H1 (cell line): Measurements from ENCODE around the gene ZNRF3. TPM values are rescaled to one million over a fixed set of nuclear protein-coding genes. Genes with fewer than 3 reads are reported as not detected.

Experiments
- CHD7 ChIP-seq: fragments of 300-600 bp; sonication (generic); IDR thresholded peaks from 2 replicates; pipeline ENCODE4 v1.7.1; 2012; ENCODE audit warnings: low read length, moderate library complexity, mild to moderate bottlenecking, inconsistent platforms; ENCODE audit not compliant: insufficient replicate concordance
- polyA plus RNA-seq, 7 experiments: library from polyadenylated mRNA; depleted of rRNA in 3 of 7; stranded (reverse) in 5 of 7; unstranded in 2 of 7; fragments of >200 nt in 5 of 7; fragments of 200-250 nt in 2 of 7; gene quantifications; 1 replicate in 5 of 7; 2 replicates in 1 of 7; 4 replicates in 1 of 7; pipeline versions ENCODE4 v1.2.1 to v1.2.3, GENCODE V29; 2011 to 2013; ENCODE audit warnings: missing spikeins in 2 of 7, mixed read lengths in 2 of 7
- total RNA-seq: library from RNA; stranded (reverse); fragmentation: NEBNext Ultra II Directional; extraction: Animal tissue kit (Norgen Biotek cat#: 25700); gene quantifications from 2 replicates; pipeline ENCODE4 v1.2.1, GENCODE V29; 2021

The ZNRF3 gene
- total and polyA plus RNA-seq, 2 of the 8 experiments (the other 6 are each of a cell fraction or from before 2014, with no cell fraction given), result 14.1 to 21.7 TPM

- TF ChIP-seq CHD7, result no peak
Measured at GRCh38 chr22:29000641-29001040, 117.3 kb downstream of the ZNRF3 start (continued).
